Uterus (tissue), 4 donors: Measurements from ENCODE around the gene PPP6R2. TPM values are rescaled to one million over a fixed set of nuclear protein-coding genes. Genes with fewer than 3 reads are reported as not detected.
A peak's percentile ranks its signal among the peaks of the same experiment; 100 is the strongest.

Experiments
- DNase-seq, 2 donors: peaks; one replicate each; pipeline ENCODE4 v3.0.0-alpha.2; 2019 to 2020
- H3K27ac ChIP-seq, 2 donors: fragments of 200-600 bp; sonication (generic); 1 replicate in 1 of 2; 2 replicates in 1 of 2; pipeline ENCODE4 v1.5.1; 2016 to 2018
- H3K27me3 ChIP-seq, 2 donors: fragments of 200-600 bp; sonication (generic); one replicate each; pipeline ENCODE4 v1.5.1; 2018 to 2019; ENCODE audit warnings: control low read depth in 1 of 2
- H3K36me3 ChIP-seq, 2 donors: fragments of 200-600 bp; sonication (generic); one replicate each; pipeline ENCODE4 v1.5.1; 2019; ENCODE audit warnings: control low read depth in 1 of 2
- H3K4me1 ChIP-seq, 2 donors: fragments of 200-600 bp; sonication (generic); one replicate each; pipeline ENCODE4 v1.5.1; 2018 to 2019; ENCODE audit warnings: control low read depth in 1 of 2
- H3K4me3 ChIP-seq, 2 donors: fragments of 200-600 bp; sonication (generic); 1 replicate in 1 of 2; 2 replicates in 1 of 2; pipeline ENCODE4 v1.5.1; 2018 to 2019; ENCODE audit warnings: mild to moderate bottlenecking in 1 of 2
- H3K9me3 ChIP-seq, 2 donors: fragments of 200-600 bp; sonication (generic); one replicate each; pipeline ENCODE4 v1.5.1; 2019; ENCODE audit warnings: control low read depth in 1 of 2
- POLR2A ChIP-seq, 2 donors: fragments of 450-650 bp; IDR thresholded peaks; one replicate each; pipeline ENCODE4 v1.6.1; 2016; ENCODE audit warnings: antibody characterized with exemption in 2 of 2, mild to moderate bottlenecking in 1 of 2, moderate library complexity in 1 of 2
- intact Hi-C: fragments of 100-400 bp; cut with DNase I; formaldehyde crosslinking; loops from one replicate; pipeline ENCODE4 v1.15.1; 2023; ENCODE audit warnings: low total_unique reads
- total RNA-seq, 4 donors: library from RNA; depleted of rRNA in 3 of 4; stranded (reverse); fragments of >200 nt in 3 of 4; gene quantifications; one replicate each; pipeline versions ENCODE4 v1.1.0 to v1.2.4, GENCODE V29; 2014 to 2023
- TF ChIP-seq, protein P1 (sequence below), 4 experiments: fragments of 200-600 bp in 2 of 4; fragments of 450-650 bp in 2 of 4; sonication (generic) in 2 of 4; IDR thresholded peaks; one replicate each; pipeline ENCODE4 v1.5.1; 2016 to 2019; ENCODE audit warnings: antibody characterized with exemption in 4 of 4, mild to moderate bottlenecking in 2 of 4, moderate library complexity in 1 of 4
- donor health status: DM: yes; HTN: yes; CAD: no.

PPP6R2 gene
- total RNA-seq, 4 donors from 2014 or later, result 42.4 to 73.1 (median 47.2) TPM

DNA sequence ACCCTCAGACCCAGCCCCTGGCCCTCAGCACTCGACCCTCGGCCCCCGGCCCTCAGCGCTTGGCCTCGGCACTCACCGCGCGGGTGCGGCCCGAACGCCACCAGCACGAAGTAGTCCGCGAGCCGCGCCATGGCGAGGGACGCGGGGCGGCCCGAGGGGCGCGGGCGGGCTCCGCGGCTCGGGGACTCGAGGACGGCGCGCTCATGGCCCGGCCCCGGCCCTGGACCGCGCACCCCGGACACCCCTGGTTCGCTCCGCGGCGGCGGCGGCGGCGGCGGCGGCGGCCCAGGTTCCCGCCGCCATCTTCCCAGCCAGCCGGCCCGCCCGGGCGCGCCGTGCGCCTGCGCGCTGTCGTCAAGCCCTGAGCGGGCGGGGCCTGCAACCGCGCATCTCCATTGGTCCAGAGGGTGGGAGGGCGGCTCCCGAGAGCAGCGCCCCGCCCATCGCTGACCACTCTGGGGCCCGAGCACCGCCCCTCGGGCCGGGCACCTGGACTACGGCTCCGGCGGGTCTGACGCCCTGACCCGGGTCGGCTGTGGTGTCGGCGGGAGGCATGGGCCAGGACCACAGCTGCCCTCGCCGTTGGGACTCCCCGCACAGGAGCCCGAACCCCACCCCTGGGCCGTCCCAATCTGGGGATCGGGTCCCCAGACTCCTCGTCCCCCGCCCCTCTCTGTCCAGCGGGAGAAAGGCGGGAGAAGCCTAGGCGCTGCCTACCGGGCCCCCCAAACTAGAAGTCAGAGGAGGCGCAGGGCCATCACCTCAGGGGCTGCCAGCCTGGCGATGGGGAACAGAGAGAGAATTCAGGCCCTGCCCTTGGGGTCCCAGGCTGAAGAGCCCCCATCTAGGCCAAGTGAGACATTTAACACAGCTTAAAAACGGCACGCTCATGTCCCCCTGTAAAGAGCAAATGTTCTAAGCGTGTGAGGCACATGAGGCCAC is 131.9 kb downstream of the PPP6R2 start, which contains the start of gene SBF1:
SBF1 (minus strand) TSS at position 326 of the 942 bp plus-strand sequence; CDS start at position 131, 195 bp downstream.
- no peaks in the 10 kb centered on the region for H3K9me3 ChIP-seq
- peak within 1 kb of the TSS; percentile 43 to 98 for H3K4me3 ChIP-seq
- H3K36me3 ChIP-seq, result no peaks in the 10 kb centered on the region
- H3K27ac ChIP-seq, result peak within 1 kb of the TSS; percentile 66 to 85
- H3K4me1 ChIP-seq, result peaks cover 0 to 20% of the 10 kb centered on the region in 2 donors
- intact Hi-C loops, result no loop called here
- peak; percentile 71 to 90 for TF ChIP-seq POLR2A (IDR thresholded peaks at IDR 0.05)
- TF ChIP-seq, protein P1, sequence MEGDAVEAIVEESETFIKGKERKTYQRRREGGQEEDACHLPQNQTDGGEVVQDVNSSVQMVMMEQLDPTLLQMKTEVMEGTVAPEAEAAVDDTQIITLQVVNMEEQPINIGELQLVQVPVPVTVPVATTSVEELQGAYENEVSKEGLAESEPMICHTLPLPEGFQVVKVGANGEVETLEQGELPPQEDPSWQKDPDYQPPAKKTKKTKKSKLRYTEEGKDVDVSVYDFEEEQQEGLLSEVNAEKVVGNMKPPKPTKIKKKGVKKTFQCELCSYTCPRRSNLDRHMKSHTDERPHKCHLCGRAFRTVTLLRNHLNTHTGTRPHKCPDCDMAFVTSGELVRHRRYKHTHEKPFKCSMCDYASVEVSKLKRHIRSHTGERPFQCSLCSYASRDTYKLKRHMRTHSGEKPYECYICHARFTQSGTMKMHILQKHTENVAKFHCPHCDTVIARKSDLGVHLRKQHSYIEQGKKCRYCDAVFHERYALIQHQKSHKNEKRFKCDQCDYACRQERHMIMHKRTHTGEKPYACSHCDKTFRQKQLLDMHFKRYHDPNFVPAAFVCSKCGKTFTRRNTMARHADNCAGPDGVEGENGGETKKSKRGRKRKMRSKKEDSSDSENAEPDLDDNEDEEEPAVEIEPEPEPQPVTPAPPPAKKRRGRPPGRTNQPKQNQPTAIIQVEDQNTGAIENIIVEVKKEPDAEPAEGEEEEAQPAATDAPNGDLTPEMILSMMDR (IDR thresholded peaks at IDR 0.05), result peak in 1 of 4 experiments; percentile 10
- no peaks in the 10 kb centered on the region for H3K27me3 ChIP-seq
- peak; percentile 90 to 92 for DNase-seq

DNA sequence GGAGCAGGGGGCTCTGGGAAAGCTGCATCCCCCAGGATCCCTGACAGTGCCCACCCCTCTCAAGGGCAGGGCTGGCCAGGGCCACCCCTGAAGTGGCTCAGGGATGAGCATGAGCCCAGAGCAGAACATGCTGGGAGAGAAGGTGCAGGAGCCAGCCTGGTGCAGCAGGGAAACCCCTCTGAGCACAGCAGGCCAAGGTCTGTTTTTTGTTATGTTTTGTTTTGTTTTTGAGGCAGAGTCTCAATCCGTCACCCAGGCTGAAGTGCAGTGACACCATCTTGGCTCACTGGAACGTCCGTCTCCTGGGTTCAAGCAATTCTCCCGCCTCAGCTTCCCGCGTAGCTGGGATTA is 132.5 kb downstream of the PPP6R2 start:
- H3K27me3 ChIP-seq, result no peaks in the 10 kb centered on the region
- no peaks in the 10 kb centered on the region for H3K9me3 ChIP-seq
- no peaks in the 10 kb centered on the region for H3K36me3 ChIP-seq
- intact Hi-C loops, result no loop called here
- peaks cover 0 to 15% of the 10 kb centered on the region in 2 donors for H3K4me1 ChIP-seq
- no peak for TF ChIP-seq POLR2A (IDR thresholded peaks at IDR 0.05)
- TF ChIP-seq, protein P1 (IDR thresholded peaks at IDR 0.05), result no peak
- H3K27ac ChIP-seq, result peak overlapping the region; percentile 66 to 85
- no peak for DNase-seq
- H3K4me3 ChIP-seq, result peak overlapping the region in 1 of 2 donors; percentile 43

DNA sequence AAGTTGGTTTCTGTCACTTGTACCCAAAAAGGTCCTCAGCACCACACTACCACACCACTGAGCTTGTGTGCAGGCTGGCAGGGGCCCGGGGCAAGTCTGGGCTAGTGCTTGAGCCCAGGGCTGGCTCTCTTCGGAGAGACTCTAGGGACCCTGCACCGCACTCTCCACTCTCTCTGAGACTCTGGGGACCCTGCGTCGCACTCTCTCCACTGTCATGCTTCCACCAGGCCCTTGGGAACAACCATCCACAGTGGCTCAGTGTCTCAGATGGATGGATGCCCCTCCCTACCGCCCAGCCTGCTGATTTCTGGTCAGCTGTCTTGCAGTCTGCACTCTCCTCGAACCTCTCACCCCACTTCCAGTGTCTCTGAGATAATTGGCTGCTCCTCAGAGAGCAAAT is 133.7 kb downstream of the PPP6R2 start:
- Histone ChIP-seq H3K27ac (no peak overlapping the region), H3K27me3 (peaks cover 1 to 9% of the 10 kb centered on the region in 2 donors), H3K4me3 (no peak overlapping the region), H3K4me1 (peaks cover 0 to 15% of the 10 kb centered on the region in 2 donors), H3K36me3 (no peaks in the 10 kb centered on the region), H3K9me3 (no peaks in the 10 kb centered on the region)
- intact Hi-C loops, result no loop called here
- DNase-seq, result no peak
- TF ChIP-seq, protein P1 (IDR thresholded peaks at IDR 0.05), result no peak
- TF ChIP-seq POLR2A (IDR thresholded peaks at IDR 0.05), result no peak

DNA sequence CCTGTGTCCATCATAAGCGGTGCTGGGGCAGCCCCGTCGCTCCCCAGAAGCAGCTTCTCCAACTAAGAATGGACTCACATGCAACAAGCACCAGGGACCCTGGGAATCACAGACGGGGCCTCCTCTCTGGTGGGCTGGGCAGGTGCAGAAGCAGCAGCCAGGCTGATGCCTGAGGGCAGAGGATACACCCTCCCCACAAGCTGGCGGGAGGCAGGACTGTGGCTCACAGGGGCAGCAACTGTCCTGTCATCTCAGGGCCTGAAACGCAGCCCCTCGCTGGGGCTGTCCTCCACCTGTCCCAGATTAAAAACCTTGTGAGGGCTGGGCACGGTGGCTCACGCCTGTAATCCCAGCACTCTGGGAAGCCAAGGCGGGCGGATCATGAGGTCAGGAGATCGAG is 134.8 kb downstream of the PPP6R2 start:
- H3K27me3 ChIP-seq, result peaks cover 6 to 18% of the 10 kb centered on the region in 2 donors
- TF ChIP-seq POLR2A (IDR thresholded peaks at IDR 0.05), result no peak
- TF ChIP-seq, protein P1 (IDR thresholded peaks at IDR 0.05), result no peak
- no peaks in the 10 kb centered on the region for H3K36me3 ChIP-seq
- H3K9me3 ChIP-seq, result no peaks in the 10 kb centered on the region
- peaks cover 0 to 13% of the 10 kb centered on the region in 2 donors for H3K4me1 ChIP-seq
- intact Hi-C loops, result no loop called here
- no peak overlapping the region for H3K27ac ChIP-seq
- H3K4me3 ChIP-seq, result no peak overlapping the region
- DNase-seq, result no peak

DNA sequence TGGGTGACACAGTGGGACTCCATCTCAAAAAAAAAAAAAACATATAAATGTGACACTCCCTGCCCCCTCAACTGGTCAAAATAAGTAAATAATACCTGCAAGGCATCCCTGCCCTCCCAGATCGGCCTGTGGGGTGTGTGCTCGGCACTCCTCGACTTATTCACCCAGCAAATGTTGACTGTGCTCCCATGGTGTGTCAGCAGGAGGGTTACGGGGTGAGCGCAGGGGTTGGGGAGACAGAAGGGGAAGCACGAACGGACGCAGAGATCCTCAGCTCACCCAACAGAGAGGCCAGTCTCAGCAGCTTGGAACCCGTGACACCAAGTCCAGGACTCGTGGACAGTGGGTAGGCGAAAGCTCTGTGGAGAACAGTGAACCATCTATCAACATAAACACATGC is 136.6 kb downstream of the PPP6R2 start:
- TF ChIP-seq, protein P1 (IDR thresholded peaks at IDR 0.05), result no peak
- no peak for TF ChIP-seq POLR2A (IDR thresholded peaks at IDR 0.05)

More for the DNA sequence above, 136.6 kb downstream of the PPP6R2 start:
- H3K4me1 ChIP-seq, result peaks cover 0 to 4% of the 10 kb centered on the region in 2 donors
- H3K27ac ChIP-seq, result no peak overlapping the region
- no peaks in the 10 kb centered on the region for H3K36me3 ChIP-seq
- no peaks in the 10 kb centered on the region for H3K9me3 ChIP-seq
- intact Hi-C loops, result no loop called here
- peaks cover 12 to 18% of the 10 kb centered on the region in 2 donors for H3K27me3 ChIP-seq
- DNase-seq, result no peak
- H3K4me3 ChIP-seq, result no peak overlapping the region
